H1 (cell line): ENCODE results near the gene CCDC14. TPM values are rescaled to one million over a fixed set of nuclear protein-coding genes. Genes with fewer than 3 reads are reported as not detected.

Experiments used
- POU5F1 ChIP-seq: IDR thresholded peaks from 2 replicates; pipeline ENCODE4 v1.6.1; 2011; ENCODE audit warnings: low read depth, mild to moderate bottlenecking, low read length, moderate library complexity
- RFX5 ChIP-seq: IDR thresholded peaks from 2 replicates; pipeline ENCODE4 v1.6.1; 2011; ENCODE audit warnings: low read depth, low read length, improper control_type of control experiment, borderline replicate concordance
- SUZ12 ChIP-seq: fragments of 200-600 bp; sonication (generic); IDR thresholded peaks from 2 replicates; pipeline ENCODE4 v1.6.1; 2012; ENCODE audit warnings: mild to moderate bottlenecking, inconsistent platforms, low read length, moderate library complexity, mixed read lengths
- polyA plus RNA-seq, 7 experiments: library from polyadenylated mRNA; depleted of rRNA in 3 of 7; stranded (reverse) in 5 of 7; unstranded in 2 of 7; fragments of >200 nt in 5 of 7; fragments of 200-250 nt in 2 of 7; gene quantifications; 1 replicate in 5 of 7; 2 replicates in 1 of 7; 4 replicates in 1 of 7; pipeline versions ENCODE4 v1.2.1 to v1.2.3, GENCODE V29; 2011 to 2013; ENCODE audit warnings: missing spikeins in 2 of 7, mixed read lengths in 2 of 7
- total RNA-seq: library from RNA; stranded (reverse); fragmentation: NEBNext Ultra II Directional; extraction: Animal tissue kit (Norgen Biotek cat#: 25700); gene quantifications from 2 replicates; pipeline ENCODE4 v1.2.1, GENCODE V29; 2021

CCDC14 gene
- total and polyA plus RNA-seq, 2 of the 8 experiments (the other 6 are each of a cell fraction or from before 2014, with no cell fraction given) = 53.6 to 95.7 TPM

DNA sequence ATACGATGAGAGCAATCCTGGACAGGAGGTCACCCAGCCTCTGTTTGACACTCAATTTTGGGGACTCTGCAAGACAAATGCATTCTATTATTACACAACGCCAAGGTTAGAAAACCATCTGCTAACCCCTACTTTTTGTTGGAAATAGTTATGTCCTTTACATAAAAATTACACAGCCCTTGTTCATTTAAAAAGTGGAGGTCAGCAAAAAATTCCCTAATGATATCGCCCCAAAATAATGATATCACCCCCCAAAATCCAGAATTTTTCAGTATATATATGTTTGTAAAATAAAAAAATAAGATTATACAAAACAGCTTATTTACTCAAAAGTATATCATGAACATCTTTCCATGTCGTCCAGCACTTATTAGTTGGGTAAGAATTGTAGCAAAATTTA lies 19.5 kb upstream of the CCDC14 start (continued):
- no peak for TF ChIP-seq SUZ12
- no peak for TF ChIP-seq POU5F1
- TF ChIP-seq RFX5 = no peak
- TF ChIP-seq, all 59 proteins: peak for 0
